ENCODE measurements around the gene PPP1R3C.
A peak's percentile ranks its signal among the peaks of the same experiment; 100 is the strongest.

PPP1R3C gene

DNA sequence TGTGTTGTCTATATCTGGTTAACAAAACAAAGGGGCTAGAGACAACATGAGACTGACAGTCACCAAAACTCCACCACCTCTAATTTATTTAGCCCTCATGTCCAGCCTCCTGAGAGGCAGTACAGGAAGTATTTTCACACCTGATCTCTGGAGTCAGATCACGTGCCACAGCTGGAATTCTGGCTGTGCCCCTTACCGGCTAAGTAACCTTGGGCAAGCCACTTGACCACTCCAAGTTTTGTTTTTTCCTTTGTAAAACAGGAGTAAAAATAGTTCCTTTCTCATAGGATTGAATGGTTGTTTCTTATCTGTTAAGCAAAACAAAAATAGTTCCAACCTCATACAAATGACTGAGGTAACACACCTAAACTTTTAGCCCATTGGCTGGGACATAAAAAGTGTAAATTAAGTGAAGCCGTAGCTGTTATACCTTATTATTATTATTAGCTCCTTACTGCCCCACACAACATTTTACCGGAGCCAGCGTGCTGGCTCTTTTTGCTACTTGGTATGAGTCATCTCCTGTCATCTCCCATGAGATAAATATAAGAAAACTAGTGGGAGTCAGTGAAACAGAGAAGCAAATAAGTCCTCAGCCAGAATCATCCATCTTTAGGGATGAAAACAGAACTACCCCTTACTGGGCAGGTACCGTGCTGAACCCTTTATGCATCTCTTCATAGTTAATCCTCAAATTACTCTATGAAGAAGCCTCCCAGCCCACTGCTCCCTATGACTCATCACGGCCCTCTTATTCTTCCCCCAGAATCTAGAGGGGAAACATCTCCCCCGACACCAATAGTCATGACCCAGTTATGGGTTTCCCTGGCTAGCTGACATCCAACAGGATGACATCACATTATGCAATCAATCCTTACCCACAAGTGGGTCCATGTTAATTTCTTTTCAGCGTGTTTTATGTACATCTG lies 44.9 kb downstream of the PPP1R3C start (continued):
- TF ChIP-seq, protein P1, sequence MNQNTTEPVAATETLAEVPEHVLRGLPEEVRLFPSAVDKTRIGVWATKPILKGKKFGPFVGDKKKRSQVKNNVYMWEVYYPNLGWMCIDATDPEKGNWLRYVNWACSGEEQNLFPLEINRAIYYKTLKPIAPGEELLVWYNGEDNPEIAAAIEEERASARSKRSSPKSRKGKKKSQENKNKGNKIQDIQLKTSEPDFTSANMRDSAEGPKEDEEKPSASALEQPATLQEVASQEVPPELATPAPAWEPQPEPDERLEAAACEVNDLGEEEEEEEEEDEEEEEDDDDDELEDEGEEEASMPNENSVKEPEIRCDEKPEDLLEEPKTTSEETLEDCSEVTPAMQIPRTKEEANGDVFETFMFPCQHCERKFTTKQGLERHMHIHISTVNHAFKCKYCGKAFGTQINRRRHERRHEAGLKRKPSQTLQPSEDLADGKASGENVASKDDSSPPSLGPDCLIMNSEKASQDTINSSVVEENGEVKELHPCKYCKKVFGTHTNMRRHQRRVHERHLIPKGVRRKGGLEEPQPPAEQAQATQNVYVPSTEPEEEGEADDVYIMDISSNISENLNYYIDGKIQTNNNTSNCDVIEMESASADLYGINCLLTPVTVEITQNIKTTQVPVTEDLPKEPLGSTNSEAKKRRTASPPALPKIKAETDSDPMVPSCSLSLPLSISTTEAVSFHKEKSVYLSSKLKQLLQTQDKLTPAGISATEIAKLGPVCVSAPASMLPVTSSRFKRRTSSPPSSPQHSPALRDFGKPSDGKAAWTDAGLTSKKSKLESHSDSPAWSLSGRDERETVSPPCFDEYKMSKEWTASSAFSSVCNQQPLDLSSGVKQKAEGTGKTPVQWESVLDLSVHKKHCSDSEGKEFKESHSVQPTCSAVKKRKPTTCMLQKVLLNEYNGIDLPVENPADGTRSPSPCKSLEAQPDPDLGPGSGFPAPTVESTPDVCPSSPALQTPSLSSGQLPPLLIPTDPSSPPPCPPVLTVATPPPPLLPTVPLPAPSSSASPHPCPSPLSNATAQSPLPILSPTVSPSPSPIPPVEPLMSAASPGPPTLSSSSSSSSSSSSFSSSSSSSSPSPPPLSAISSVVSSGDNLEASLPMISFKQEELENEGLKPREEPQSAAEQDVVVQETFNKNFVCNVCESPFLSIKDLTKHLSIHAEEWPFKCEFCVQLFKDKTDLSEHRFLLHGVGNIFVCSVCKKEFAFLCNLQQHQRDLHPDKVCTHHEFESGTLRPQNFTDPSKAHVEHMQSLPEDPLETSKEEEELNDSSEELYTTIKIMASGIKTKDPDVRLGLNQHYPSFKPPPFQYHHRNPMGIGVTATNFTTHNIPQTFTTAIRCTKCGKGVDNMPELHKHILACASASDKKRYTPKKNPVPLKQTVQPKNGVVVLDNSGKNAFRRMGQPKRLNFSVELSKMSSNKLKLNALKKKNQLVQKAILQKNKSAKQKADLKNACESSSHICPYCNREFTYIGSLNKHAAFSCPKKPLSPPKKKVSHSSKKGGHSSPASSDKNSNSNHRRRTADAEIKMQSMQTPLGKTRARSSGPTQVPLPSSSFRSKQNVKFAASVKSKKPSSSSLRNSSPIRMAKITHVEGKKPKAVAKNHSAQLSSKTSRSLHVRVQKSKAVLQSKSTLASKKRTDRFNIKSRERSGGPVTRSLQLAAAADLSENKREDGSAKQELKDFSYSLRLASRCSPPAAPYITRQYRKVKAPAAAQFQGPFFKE (tag by site-specific recombination; IDR thresholded peaks at IDR 0.05; ENCODE audit: borderline replicate concordance) = no peak
- TF ChIP-seq, protein P2, sequence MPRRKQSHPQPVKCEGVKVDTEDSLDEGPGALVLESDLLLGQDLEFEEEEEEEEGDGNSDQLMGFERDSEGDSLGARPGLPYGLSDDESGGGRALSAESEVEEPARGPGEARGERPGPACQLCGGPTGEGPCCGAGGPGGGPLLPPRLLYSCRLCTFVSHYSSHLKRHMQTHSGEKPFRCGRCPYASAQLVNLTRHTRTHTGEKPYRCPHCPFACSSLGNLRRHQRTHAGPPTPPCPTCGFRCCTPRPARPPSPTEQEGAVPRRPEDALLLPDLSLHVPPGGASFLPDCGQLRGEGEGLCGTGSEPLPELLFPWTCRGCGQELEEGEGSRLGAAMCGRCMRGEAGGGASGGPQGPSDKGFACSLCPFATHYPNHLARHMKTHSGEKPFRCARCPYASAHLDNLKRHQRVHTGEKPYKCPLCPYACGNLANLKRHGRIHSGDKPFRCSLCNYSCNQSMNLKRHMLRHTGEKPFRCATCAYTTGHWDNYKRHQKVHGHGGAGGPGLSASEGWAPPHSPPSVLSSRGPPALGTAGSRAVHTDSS (tag by site-specific recombination; IDR thresholded peaks at IDR 0.05) = no peak
- no peak for TF ChIP-seq ZNF585B (tag by site-specific recombination; IDR thresholded peaks at IDR 0.05)
- no peak for TF ChIP-seq ZNF530 (tag by site-specific recombination; IDR thresholded peaks at IDR 0.05; ENCODE audit: low read depth)
- peak; percentile 87 for TF ChIP-seq SP7 (tag by site-specific recombination; IDR thresholded peaks at IDR 0.05)
- TF ChIP-seq YY2 (tag by site-specific recombination; IDR thresholded peaks at IDR 0.05) = no peak
- TF ChIP-seq, protein P3, sequence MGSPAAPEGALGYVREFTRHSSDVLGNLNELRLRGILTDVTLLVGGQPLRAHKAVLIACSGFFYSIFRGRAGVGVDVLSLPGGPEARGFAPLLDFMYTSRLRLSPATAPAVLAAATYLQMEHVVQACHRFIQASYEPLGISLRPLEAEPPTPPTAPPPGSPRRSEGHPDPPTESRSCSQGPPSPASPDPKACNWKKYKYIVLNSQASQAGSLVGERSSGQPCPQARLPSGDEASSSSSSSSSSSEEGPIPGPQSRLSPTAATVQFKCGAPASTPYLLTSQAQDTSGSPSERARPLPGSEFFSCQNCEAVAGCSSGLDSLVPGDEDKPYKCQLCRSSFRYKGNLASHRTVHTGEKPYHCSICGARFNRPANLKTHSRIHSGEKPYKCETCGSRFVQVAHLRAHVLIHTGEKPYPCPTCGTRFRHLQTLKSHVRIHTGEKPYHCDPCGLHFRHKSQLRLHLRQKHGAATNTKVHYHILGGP (tag by site-specific recombination; IDR thresholded peaks at IDR 0.05) = no peak
- no peak for TF ChIP-seq ZNF416 (tag by site-specific recombination; IDR thresholded peaks at IDR 0.05)
- TF ChIP-seq ZNF548 (tag by site-specific recombination; IDR thresholded peaks at IDR 0.05) = no peak
- no peak for TF ChIP-seq ZFP41 (tag by site-specific recombination; IDR thresholded peaks at IDR 0.05; ENCODE audit: borderline replicate concordance)
- TF ChIP-seq ZNF558 (tag by site-specific recombination; IDR thresholded peaks at IDR 0.05) = no peak; the same call in 1 of the 2 replicates
- no peak for TF ChIP-seq ZNF670 (tag by site-specific recombination; IDR thresholded peaks at IDR 0.05; ENCODE audit: low read depth)
- no peak; the same call in 1 of the 2 replicates for TF ChIP-seq ZNF24 (tag by site-specific recombination; IDR thresholded peaks at IDR 0.05)
- peak; percentile 59; the same call in 1 of the 2 replicates for TF ChIP-seq EGR2 (tag by site-specific recombination; IDR thresholded peaks at IDR 0.05; ENCODE audit: low read depth)
- TF ChIP-seq GFI1B (tag by site-specific recombination; IDR thresholded peaks at IDR 0.05) = no peak
- no peak for TF ChIP-seq ZNF768 (tag by site-specific recombination; IDR thresholded peaks at IDR 0.05)
- TF ChIP-seq SALL2 (tag by site-specific recombination; IDR thresholded peaks at IDR 0.05; ENCODE audit: borderline replicate concordance) = no peak
- no peak for TF ChIP-seq ZNF223 (tag by site-specific recombination; IDR thresholded peaks at IDR 0.05)
- no peak for TF ChIP-seq ZNF664 (tag by site-specific recombination; IDR thresholded peaks at IDR 0.05)
- peak; percentile 97 for TF ChIP-seq PRDM10 (tag by site-specific recombination; IDR thresholded peaks at IDR 0.05)
- TF ChIP-seq ZNF658 (tag by site-specific recombination; IDR thresholded peaks at IDR 0.05) = no peak
- no peak for TF ChIP-seq ZNF785 (tag by site-specific recombination; IDR thresholded peaks at IDR 0.05)
- TF ChIP-seq, protein P4, sequence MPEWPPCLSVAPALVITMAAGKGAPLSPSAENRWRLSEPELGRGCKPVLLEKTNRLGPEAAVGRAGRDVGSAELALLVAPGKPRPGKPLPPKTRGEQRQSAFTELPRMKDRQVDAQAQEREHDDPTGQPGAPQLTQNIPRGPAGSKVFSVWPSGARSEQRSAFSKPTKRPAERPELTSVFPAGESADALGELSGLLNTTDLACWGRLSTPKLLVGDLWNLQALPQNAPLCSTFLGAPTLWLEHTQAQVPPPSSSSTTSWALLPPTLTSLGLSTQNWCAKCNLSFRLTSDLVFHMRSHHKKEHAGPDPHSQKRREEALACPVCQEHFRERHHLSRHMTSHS (tag by site-specific recombination; IDR thresholded peaks at IDR 0.05) = no peak
- TF ChIP-seq ZNF843 (tag by site-specific recombination; IDR thresholded peaks at IDR 0.05) = no peak
- no peak; the same call in 1 of the 2 replicates for TF ChIP-seq FEZF1 (tag by site-specific recombination; IDR thresholded peaks at IDR 0.05)
